Measurements from ENCODE around the gene ADAM19. TPM values are rescaled to one million over a fixed set of nuclear protein-coding genes. Genes with fewer than 3 reads are reported as not detected.

The ADAM19 gene
- total and polyA plus RNA-seq, 2 experiments from 2014 or later = 9.1 to 13.2 TPM

DNA sequence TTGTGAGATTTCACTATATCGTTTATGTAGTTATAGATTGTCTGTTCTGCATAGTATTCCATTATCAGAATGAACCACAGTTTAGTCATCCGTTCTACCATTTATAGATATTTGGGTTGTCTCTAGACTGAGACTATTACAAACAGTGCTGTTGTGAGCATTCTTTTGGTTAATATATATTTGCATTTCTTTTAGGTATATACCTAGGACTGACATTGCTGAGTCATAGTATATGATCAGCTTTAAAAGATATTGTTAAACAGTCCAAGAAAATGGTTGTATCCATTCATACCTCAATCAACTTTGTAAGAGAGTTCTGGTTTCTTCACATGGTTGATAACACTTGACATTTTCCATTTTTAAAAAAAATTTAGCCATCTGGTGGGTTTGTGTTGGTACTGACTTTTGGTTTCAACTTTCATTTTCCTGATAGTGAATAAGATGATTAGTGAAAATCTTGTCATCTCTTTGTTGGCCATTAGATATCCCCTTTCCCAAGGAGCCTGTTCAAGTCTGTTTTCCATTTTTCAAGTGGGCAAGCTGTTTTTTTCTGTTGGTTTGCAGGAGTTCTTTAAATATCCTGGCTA is 22.9 kb upstream of the ADAM19 start (continued):
- TF ChIP-seq, protein P1, sequence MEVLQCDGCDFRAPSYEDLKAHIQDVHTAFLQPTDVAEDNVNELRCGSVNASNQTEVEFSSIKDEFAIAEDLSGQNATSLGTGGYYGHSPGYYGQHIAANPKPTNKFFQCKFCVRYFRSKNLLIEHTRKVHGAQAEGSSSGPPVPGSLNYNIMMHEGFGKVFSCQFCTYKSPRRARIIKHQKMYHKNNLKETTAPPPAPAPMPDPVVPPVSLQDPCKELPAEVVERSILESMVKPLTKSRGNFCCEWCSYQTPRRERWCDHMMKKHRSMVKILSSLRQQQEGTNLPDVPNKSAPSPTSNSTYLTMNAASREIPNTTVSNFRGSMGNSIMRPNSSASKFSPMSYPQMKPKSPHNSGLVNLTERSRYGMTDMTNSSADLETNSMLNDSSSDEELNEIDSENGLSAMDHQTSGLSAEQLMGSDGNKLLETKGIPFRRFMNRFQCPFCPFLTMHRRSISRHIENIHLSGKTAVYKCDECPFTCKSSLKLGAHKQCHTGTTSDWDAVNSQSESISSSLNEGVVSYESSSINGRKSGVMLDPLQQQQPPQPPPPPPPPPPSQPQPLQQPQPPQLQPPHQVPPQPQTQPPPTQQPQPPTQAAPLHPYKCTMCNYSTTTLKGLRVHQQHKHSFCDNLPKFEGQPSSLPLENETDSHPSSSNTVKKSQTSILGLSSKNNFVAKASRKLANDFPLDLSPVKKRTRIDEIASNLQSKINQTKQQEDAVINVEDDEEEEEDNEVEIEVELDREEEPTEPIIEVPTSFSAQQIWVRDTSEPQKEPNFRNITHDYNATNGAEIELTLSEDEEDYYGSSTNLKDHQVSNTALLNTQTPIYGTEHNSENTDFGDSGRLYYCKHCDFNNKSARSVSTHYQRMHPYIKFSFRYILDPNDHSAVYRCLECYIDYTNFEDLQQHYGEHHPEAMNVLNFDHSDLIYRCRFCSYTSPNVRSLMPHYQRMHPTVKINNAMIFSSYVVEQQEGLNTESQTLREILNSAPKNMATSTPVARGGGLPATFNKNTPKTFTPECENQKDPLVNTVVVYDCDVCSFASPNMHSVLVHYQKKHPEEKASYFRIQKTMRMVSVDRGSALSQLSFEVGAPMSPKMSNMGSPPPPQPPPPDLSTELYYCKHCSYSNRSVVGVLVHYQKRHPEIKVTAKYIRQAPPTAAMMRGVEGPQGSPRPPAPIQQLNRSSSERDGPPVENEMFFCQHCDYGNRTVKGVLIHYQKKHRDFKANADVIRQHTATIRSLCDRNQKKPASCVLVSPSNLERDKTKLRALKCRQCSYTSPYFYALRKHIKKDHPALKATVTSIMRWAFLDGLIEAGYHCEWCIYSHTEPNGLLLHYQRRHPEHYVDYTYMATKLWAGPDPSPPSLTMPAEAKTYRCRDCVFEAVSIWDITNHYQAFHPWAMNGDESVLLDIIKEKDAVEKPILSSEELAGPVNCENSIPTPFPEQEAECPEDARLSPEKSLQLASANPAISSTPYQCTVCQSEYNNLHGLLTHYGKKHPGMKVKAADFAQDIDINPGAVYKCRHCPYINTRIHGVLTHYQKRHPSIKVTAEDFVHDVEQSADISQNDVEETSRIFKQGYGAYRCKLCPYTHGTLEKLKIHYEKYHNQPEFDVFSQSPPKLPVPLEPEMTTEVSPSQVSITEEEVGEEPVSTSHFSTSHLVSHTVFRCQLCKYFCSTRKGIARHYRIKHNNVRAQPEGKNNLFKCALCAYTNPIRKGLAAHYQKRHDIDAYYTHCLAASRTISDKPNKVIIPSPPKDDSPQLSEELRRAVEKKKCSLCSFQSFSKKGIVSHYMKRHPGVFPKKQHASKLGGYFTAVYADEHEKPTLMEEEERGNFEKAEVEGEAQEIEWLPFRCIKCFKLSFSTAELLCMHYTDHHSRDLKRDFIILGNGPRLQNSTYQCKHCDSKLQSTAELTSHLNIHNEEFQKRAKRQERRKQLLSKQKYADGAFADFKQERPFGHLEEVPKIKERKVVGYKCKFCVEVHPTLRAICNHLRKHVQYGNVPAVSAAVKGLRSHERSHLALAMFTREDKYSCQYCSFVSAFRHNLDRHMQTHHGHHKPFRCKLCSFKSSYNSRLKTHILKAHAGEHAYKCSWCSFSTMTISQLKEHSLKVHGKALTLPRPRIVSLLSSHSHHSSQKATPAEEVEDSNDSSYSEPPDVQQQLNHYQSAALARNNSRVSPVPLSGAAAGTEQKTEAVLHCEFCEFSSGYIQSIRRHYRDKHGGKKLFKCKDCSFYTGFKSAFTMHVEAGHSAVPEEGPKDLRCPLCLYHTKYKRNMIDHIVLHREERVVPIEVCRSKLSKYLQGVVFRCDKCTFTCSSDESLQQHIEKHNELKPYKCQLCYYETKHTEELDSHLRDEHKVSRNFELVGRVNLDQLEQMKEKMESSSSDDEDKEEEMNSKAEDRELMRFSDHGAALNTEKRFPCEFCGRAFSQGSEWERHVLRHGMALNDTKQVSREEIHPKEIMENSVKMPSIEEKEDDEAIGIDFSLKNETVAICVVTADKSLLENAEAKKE (CRISPR knock-in tag; IDR thresholded peaks at IDR 0.05) = no peak
- TF ChIP-seq ZNF331 (CRISPR knock-in tag; IDR thresholded peaks at IDR 0.05; ENCODE audit: low read depth) = no peak
- TF ChIP-seq CREB1 (CRISPR knock-in tag; IDR thresholded peaks at IDR 0.05; ENCODE audit: low read depth) = no peak
- TF ChIP-seq, protein P2, sequence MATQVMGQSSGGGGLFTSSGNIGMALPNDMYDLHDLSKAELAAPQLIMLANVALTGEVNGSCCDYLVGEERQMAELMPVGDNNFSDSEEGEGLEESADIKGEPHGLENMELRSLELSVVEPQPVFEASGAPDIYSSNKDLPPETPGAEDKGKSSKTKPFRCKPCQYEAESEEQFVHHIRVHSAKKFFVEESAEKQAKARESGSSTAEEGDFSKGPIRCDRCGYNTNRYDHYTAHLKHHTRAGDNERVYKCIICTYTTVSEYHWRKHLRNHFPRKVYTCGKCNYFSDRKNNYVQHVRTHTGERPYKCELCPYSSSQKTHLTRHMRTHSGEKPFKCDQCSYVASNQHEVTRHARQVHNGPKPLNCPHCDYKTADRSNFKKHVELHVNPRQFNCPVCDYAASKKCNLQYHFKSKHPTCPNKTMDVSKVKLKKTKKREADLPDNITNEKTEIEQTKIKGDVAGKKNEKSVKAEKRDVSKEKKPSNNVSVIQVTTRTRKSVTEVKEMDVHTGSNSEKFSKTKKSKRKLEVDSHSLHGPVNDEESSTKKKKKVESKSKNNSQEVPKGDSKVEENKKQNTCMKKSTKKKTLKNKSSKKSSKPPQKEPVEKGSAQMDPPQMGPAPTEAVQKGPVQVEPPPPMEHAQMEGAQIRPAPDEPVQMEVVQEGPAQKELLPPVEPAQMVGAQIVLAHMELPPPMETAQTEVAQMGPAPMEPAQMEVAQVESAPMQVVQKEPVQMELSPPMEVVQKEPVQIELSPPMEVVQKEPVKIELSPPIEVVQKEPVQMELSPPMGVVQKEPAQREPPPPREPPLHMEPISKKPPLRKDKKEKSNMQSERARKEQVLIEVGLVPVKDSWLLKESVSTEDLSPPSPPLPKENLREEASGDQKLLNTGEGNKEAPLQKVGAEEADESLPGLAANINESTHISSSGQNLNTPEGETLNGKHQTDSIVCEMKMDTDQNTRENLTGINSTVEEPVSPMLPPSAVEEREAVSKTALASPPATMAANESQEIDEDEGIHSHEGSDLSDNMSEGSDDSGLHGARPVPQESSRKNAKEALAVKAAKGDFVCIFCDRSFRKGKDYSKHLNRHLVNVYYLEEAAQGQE (IDR thresholded peaks at IDR 0.05; ENCODE audit: unreplicated experiment) = no peak
- no peak for TF ChIP-seq POLR2AphosphoS5 (IDR thresholded peaks at IDR 0.05; ENCODE audit: low read depth)

DNA sequence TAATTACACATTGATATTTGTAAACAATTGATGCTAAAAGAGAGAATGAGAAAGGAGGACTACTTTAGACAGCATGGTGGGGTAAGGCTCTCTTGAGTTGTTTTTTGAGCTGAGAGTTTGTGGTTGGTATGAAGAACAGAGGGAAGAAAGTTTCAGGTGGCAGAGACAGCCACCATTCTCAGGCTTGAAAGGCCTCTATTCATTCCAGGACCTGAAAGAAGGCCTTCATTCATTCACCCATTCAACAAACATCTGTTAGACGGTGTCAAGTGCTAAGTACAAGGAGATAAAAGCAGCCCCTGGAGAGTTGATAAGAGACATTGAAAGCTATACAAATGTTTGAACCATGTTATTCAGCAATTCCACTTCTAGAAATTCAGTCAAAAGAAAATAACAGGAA is 21.7 kb upstream of the ADAM19 start:
- Histone ChIP-seq H3K9me2 (ENCODE audit: insufficient read depth) (no peaks in the 10 kb centered on the region), H3K79me2 (replicated peaks; ENCODE audit: insufficient read depth) (no peaks in the 10 kb centered on the region), H2AFZ (no peak overlapping the region), H3K4me2 (no peak overlapping the region), H3F3A (replicated peaks; ENCODE audit: low read depth) (no peaks in the 10 kb centered on the region), H3K4me3 (no peak overlapping the region), H3K36me3 (ENCODE audit: insufficient read depth) (no peaks in the 10 kb centered on the region), H3K4me1 (ENCODE audit: insufficient read depth) (no peaks in the 10 kb centered on the region), H4K20me1 (replicated peaks; ENCODE audit: insufficient read depth) (no peaks in the 10 kb centered on the region), H3K27ac (ENCODE audit: low read depth) (no peak overlapping the region), H3K27me3 (ENCODE audit: insufficient read depth) (no peaks in the 10 kb centered on the region)
- no peak overlapping the region for H3K27ac Mint-ChIP-seq
- no peak overlapping the region for H3K4me3 Mint-ChIP-seq
- no peaks in the 10 kb centered on the region; the same call in 1 of the 3 replicates for H3K4me1 Mint-ChIP-seq
- H3K27me3 Mint-ChIP-seq (ENCODE audit: insufficient read depth, low read depth, poor library complexity) = no peaks in the 10 kb centered on the region
- no peak for ATAC-seq
- no peaks in the 10 kb centered on the region for H3K36me3 Mint-ChIP-seq (ENCODE audit: low read depth)
- no peak for DNase-seq (ENCODE audit: low spot score)
- no peaks in the 10 kb centered on the region for H3K9me3 Mint-ChIP-seq
- TF ChIP-seq, protein P2 (IDR thresholded peaks at IDR 0.05; ENCODE audit: unreplicated experiment) = no peak
- TF ChIP-seq CREB1 (CRISPR knock-in tag; IDR thresholded peaks at IDR 0.05; ENCODE audit: low read depth) = no peak
- no peak for TF ChIP-seq EZH2 (IDR thresholded peaks at IDR 0.05; ENCODE audit: low read depth, unreplicated experiment)
- TF ChIP-seq JUNB (IDR thresholded peaks at IDR 0.05; ENCODE audit: unreplicated experiment) = no peak
- TF ChIP-seq STAT1 (IDR thresholded peaks at IDR 0.05; ENCODE audit: unreplicated experiment) = no peak
- no peak for TF ChIP-seq ZNF331 (CRISPR knock-in tag; IDR thresholded peaks at IDR 0.05; ENCODE audit: low read depth)

Measured in GM23338 (cell line).